CD14-positive monocyte (primary cell): ENCODE measurements around the gene NUP54. TPM values are rescaled to one million over a fixed set of nuclear protein-coding genes. Genes with fewer than 3 reads are reported as not detected.

Experiments
- DNase-seq, 3 donors: peaks; one replicate each; pipeline ENCODE4 v3.0.0-alpha.2; 2011 to 2022
- H2AFZ ChIP-seq: 2 replicates; pipeline ENCODE4 v1.6.0; 2012; ENCODE audit warnings: mild to moderate bottlenecking, low read depth, low read length, inconsistent platforms; ENCODE audit not compliant: insufficient read depth, poor library complexity, severe bottlenecking
- H3K27ac ChIP-seq, 2 donors: 1 replicate in 1 of 2; 2 replicates in 1 of 2; pipeline ENCODE4 v1.5.1; 2012 to 2013; ENCODE audit warnings: low read length in 2 of 2, control low read depth in 1 of 2, inconsistent platforms in 1 of 2, low read depth in 1 of 2, mild to moderate bottlenecking in 1 of 2
- H3K27me3 ChIP-seq, 2 donors: one replicate each; pipeline versions ENCODE4 v1.6.0 to v1.6.1; 2011 to 2013; ENCODE audit warnings: low read length in 2 of 2; ENCODE audit not compliant: control insufficient read depth in 2 of 2, insufficient read depth in 2 of 2
- H3K36me3 ChIP-seq, 2 donors: replicated peaks in 1 of 2; 1 replicate in 1 of 2; 2 replicates in 1 of 2; pipeline versions ENCODE4 v1.5.1 to v1.6.1; 2012 to 2013; ENCODE audit warnings: low read length in 2 of 2, control low read depth in 1 of 2, inconsistent platforms in 1 of 2, mild to moderate bottlenecking in 1 of 2; ENCODE audit not compliant: insufficient read depth in 2 of 2, control insufficient read depth in 1 of 2
- H3K4me1 ChIP-seq, 2 donors: 1 replicate in 1 of 2; 2 replicates in 1 of 2; pipeline versions ENCODE4 v1.5.1 to v1.6.1; 2012 to 2013; ENCODE audit warnings: low read length in 2 of 2, control low read depth in 1 of 2, inconsistent platforms in 1 of 2, mild to moderate bottlenecking in 1 of 2, moderate library complexity in 1 of 2; ENCODE audit not compliant: insufficient read depth in 2 of 2, control insufficient read depth in 1 of 2
- H3K4me2 ChIP-seq: replicated peaks from 2 replicates; pipeline ENCODE3; 2012; ENCODE audit warnings: low read length, moderate library complexity, mild to moderate bottlenecking; ENCODE audit not compliant: poor library complexity, severe bottlenecking; ENCODE audit errors: extremely low read depth
- H3K4me3 ChIP-seq, 3 experiments: fragments of 200-600 bp in 1 of 3; sonication (generic) in 1 of 3; replicated peaks in 1 of 3; 1 replicate in 2 of 3; 2 replicates in 1 of 3; pipeline ENCODE4 v1.5.1; 2011 to 2013; ENCODE audit warnings: low read length in 3 of 3, mild to moderate bottlenecking in 3 of 3, control low read depth in 2 of 3, low read depth in 2 of 3, inconsistent platforms in 1 of 3, moderate library complexity in 1 of 3
- H3K79me2 ChIP-seq: 2 replicates; pipeline ENCODE4 v1.6.0; 2012; ENCODE audit warnings: mild to moderate bottlenecking, control low read depth, inconsistent platforms, low read length, moderate library complexity; ENCODE audit not compliant: insufficient read depth
- H3K9ac ChIP-seq: 2 replicates; pipeline ENCODE4 v1.6.0; 2017; ENCODE audit warnings: low read length, mild to moderate bottlenecking; ENCODE audit not compliant: insufficient read depth, poor library complexity, severe bottlenecking
- H3K9me3 ChIP-seq, 2 donors: replicated peaks in 1 of 2; 1 replicate in 1 of 2; 2 replicates in 1 of 2; pipeline versions ENCODE4 v1.5.1 to v1.6.1; 2012 to 2013; ENCODE audit warnings: low read length in 2 of 2, control low read depth in 1 of 2; ENCODE audit not compliant: control insufficient read depth in 1 of 2, insufficient read depth in 1 of 2
- H4K20me1 ChIP-seq: 2 replicates; pipeline ENCODE4 v1.6.0; 2012; ENCODE audit warnings: mild to moderate bottlenecking, low read length, control low read depth, moderate library complexity; ENCODE audit not compliant: insufficient read depth
- H3K27ac Mint-ChIP-seq, 7 donors: one replicate each; pipeline ENCODE4 v1.8.0; 2020; ENCODE audit warnings: mild to moderate bottlenecking in 7 of 7, mixed read lengths in 7 of 7, moderate library complexity in 6 of 7, inconsistent platforms in 2 of 7
- H3K27me3 Mint-ChIP-seq, 3 donors: one replicate each; pipeline ENCODE4 v1.8.0; 2021 to 2022; ENCODE audit warnings: low read depth in 3 of 3, mild to moderate bottlenecking in 3 of 3, mixed read lengths in 3 of 3, moderate library complexity in 3 of 3, inconsistent platforms in 1 of 3
- H3K36me3 Mint-ChIP-seq, 2 donors: one replicate each; pipeline ENCODE4 v1.8.0; 2020; ENCODE audit warnings: mixed read lengths in 2 of 2, inconsistent platforms in 1 of 2, mild to moderate bottlenecking in 1 of 2
- H3K4me1 Mint-ChIP-seq: one replicate; pipeline ENCODE4 v1.8.0; 2020; ENCODE audit warnings: mild to moderate bottlenecking, mixed read lengths
- H3K4me3 Mint-ChIP-seq, 2 donors: one replicate each; pipeline ENCODE4 v1.8.0; 2020; ENCODE audit warnings: mild to moderate bottlenecking in 2 of 2, mixed read lengths in 2 of 2, moderate library complexity in 1 of 2
- H3K9me3 Mint-ChIP-seq, 7 donors: one replicate each; pipeline ENCODE4 v1.8.0; 2020 to 2022; ENCODE audit warnings: mixed read lengths in 7 of 7, mild to moderate bottlenecking in 6 of 7, moderate library complexity in 6 of 7, inconsistent platforms in 2 of 7
- CTCF ChIP-seq: fragments of 200-600 bp; IDR thresholded peaks from one replicate; pipeline ENCODE4 v1.8.0; 2022; ENCODE audit warnings: antibody characterized with exemption, mild to moderate bottlenecking
- WGBS: methylation state at CpG from one replicate; pipeline ENCODE4 v1.1.5; 2013; ENCODE audit warnings: missing lambda C conversion rate; ENCODE audit not compliant: insufficient coverage; 5-methylcytosine and 5-hydroxymethylcytosine counted together
- intact Hi-C, 2 donors: fragments of 100-400 bp; cut with micrococcal nuclease; formaldehyde crosslinking; loops; one replicate each; pipeline versions ENCODE4 v1.15.0 to v1.15.1; 2023
- polyA plus RNA-seq, 3 donors: library from polyadenylated mRNA; depleted of rRNA in 1 of 3; unstranded in 2 of 3; stranded (reverse) in 1 of 3; fragments of 300-500 nt in 2 of 3; fragments of >200 nt in 1 of 3; fragmentation: Illumina TruSeq in 2 of 3; gene quantifications; 1 replicate in 2 of 3; 2 replicates in 1 of 3; pipeline ENCODE4 v1.2.3, GENCODE V29; 2012 to 2021

NUP54 gene
- polyA plus RNA-seq, 3 donors: 15.0 to 25.0 (median 16.2) TPM

- H2AFZ ChIP-seq: no peak overlapping the region
- no peak overlapping the region for H3K4me2 ChIP-seq
- no peaks in the 10 kb centered on the region for H3K27me3 ChIP-seq
- no peaks in the 10 kb centered on the region for H3K36me3 ChIP-seq
- H3K4me1 ChIP-seq: peaks cover 0 to 3% of the 10 kb centered on the region in 2 donors
- no peak overlapping the region for H3K27ac ChIP-seq
- Mint-ChIP-seq H3K4me1 (peaks cover 8% of the 10 kb centered on the region), H3K4me3 (no peak overlapping the region), H3K27me3 (peaks cover 1 to 8% (median 7%) of the 10 kb centered on the region in 3 donors), H3K36me3 (no peaks in the 10 kb centered on the region), H3K9me3 (peaks cover 0 to 2% (median 0%) of the 10 kb centered on the region in 7 donors), H3K27ac (no peak overlapping the region)
- H3K9me3 ChIP-seq: no peaks in the 10 kb centered on the region
- H3K4me3 ChIP-seq: no peak overlapping the region
- H3K79me2 ChIP-seq: no peaks in the 10 kb centered on the region
- no peak overlapping the region for H3K9ac ChIP-seq
- intact Hi-C loops: no loop called here
- H4K20me1 ChIP-seq: no peaks in the 10 kb centered on the region
- 100% methylated on average over 1 of the region's 4 CpGs for WGBS
- no peak for DNase-seq
- no peak for TF ChIP-seq CTCF
These were observed 70.1 kb downstream of the NUP54 start for GRCh38 chr4:76078033-76078613.

- DNase-seq: no peak
- peaks cover 8% of the 10 kb centered on the region for H3K4me1 Mint-ChIP-seq
- H3K27ac ChIP-seq: no peak overlapping the region
- H3K9me3 Mint-ChIP-seq: peaks cover 0 to 2% (median 0%) of the 10 kb centered on the region in 7 donors
- WGBS: no CpG with 5 or more reads among the region's 4 CpGs
- H3K27me3 Mint-ChIP-seq: peaks cover 1 to 7% (median 6%) of the 10 kb centered on the region in 3 donors
- no peak overlapping the region for H3K4me3 ChIP-seq
- no peaks in the 10 kb centered on the region for H3K27me3 ChIP-seq
- peaks cover 0 to 3% of the 10 kb centered on the region in 2 donors for H3K4me1 ChIP-seq
- H4K20me1 ChIP-seq: no peaks in the 10 kb centered on the region
- H3K36me3 Mint-ChIP-seq: no peaks in the 10 kb centered on the region
- no peak overlapping the region for H3K4me2 ChIP-seq
- no peak overlapping the region for H3K27ac Mint-ChIP-seq
- no peaks in the 10 kb centered on the region for H3K9me3 ChIP-seq
- H3K4me3 Mint-ChIP-seq: no peak overlapping the region
- no peaks in the 10 kb centered on the region for H3K36me3 ChIP-seq
- no peak overlapping the region for H2AFZ ChIP-seq
- H3K9ac ChIP-seq: no peak overlapping the region
- TF ChIP-seq CTCF: no peak
- H3K79me2 ChIP-seq: no peaks in the 10 kb centered on the region
- intact Hi-C loops: no loop called here
These were observed 73.1 kb downstream of the NUP54 start for GRCh38 chr4:76074993-76075600.
